ENCODE data around the gene INSRR.

The INSRR gene

GRCh38 chr1:156863631-156864030 is 4.7 kb upstream of the INSRR start:
- TF ChIP-seq CTCF (conservative IDR thresholded peaks at IDR 0.05), result no peak

GRCh38 chr1:156862997-156863599 is 4.2 kb upstream of the INSRR start:
- no peak for TF ChIP-seq CTCF (conservative IDR thresholded peaks at IDR 0.05)
- no peak overlapping the region for H3K27ac ChIP-seq

More at GRCh38 chr1:156863631-156864030, 4.7 kb upstream of the INSRR start:
- H3K27ac ChIP-seq, result no peak overlapping the region

- no peak overlapping the region for H3K27ac ChIP-seq
- TF ChIP-seq CTCF (conservative IDR thresholded peaks at IDR 0.05), result no peak
Measured at GRCh38 chr1:156862584-156862983, 3.7 kb upstream of the INSRR start.

- TF ChIP-seq CTCF (conservative IDR thresholded peaks at IDR 0.05), result no peak
- H3K27ac ChIP-seq, result no peak within 1 kb of the TSS; the same call in 1 of the 2 replicates
Measured at GRCh38 chr1:156860628-156861423, 1.9 kb upstream of the INSRR start, which contains the start of gene NTRK1. Gene NTRK1 (plus strand): TSS chr1:156860865. CDS start chr1:156860935, 70 bp downstream.

GRCh38 chr1:156860113-156860627 is 1.3 kb upstream of the INSRR start:
- no peak overlapping the region for H3K27ac ChIP-seq

GRCh38 chr1:156859523-156860112 is 701 bp upstream of the INSRR start:
- no peak for TF ChIP-seq CTCF (conservative IDR thresholded peaks at IDR 0.05)
- no peak overlapping the region; the same call in 1 of the 2 replicates for H3K27ac ChIP-seq

More at GRCh38 chr1:156860113-156860627, 1.3 kb upstream of the INSRR start:
- peak; percentile 93 for TF ChIP-seq CTCF (conservative IDR thresholded peaks at IDR 0.05)

- no peak for TF ChIP-seq CTCF (conservative IDR thresholded peaks at IDR 0.05)
- H3K27ac ChIP-seq, result no peak overlapping the region
Measured at GRCh38 chr1:156858555-156858956, 361 bp downstream of the INSRR start.
